Osteocyte (in vitro differentiated cells): ENCODE measurements around the gene IGSF22. TPM values are rescaled to one million over a fixed set of nuclear protein-coding genes. Genes with fewer than 3 reads are reported as not detected.

Experiments used
- DNase-seq: peaks from one replicate; pipeline ENCODE4 v3.0.0; 2021; ENCODE audit warnings: mixed read lengths; ENCODE audit not compliant: unreplicated experiment; ENCODE audit errors: extremely low spot score
- H3K27ac Mint-ChIP-seq: one replicate; pipeline ENCODE4 v1.8.0; 2021; ENCODE audit warnings: mild to moderate bottlenecking, mixed read lengths; ENCODE audit not compliant: unreplicated experiment
- H3K27me3 Mint-ChIP-seq: one replicate; pipeline ENCODE4 v1.8.0; 2021; ENCODE audit warnings: mixed read lengths; ENCODE audit not compliant: unreplicated experiment
- H3K36me3 Mint-ChIP-seq: one replicate; pipeline ENCODE4 v1.8.0; 2021; ENCODE audit warnings: mixed read lengths; ENCODE audit not compliant: unreplicated experiment
- H3K4me1 Mint-ChIP-seq: one replicate; pipeline ENCODE4 v1.8.0; 2021; ENCODE audit warnings: mixed read lengths; ENCODE audit not compliant: unreplicated experiment
- H3K4me3 Mint-ChIP-seq: one replicate; pipeline ENCODE4 v1.8.0; 2021; ENCODE audit warnings: mild to moderate bottlenecking, moderate library complexity, mixed read lengths; ENCODE audit not compliant: unreplicated experiment
- H3K9me3 Mint-ChIP-seq: one replicate; pipeline ENCODE4 v1.8.0; 2021; ENCODE audit warnings: mixed read lengths; ENCODE audit not compliant: unreplicated experiment
- CTCF ChIP-seq: fragments of 200-600 bp; sonication (generic); IDR thresholded peaks from 2 replicates; pipeline ENCODE4 v1.5.0; 2021; ENCODE audit warnings: antibody characterized with exemption, mild to moderate bottlenecking, moderate library complexity
- total RNA-seq: library from RNA; stranded (reverse); gene quantifications from 2 replicates; pipeline ENCODE4 v1.2.1, GENCODE V29; 2021

Gene IGSF22
- total RNA-seq, 1 donor from 2014 or later: not detected

- Mint-ChIP-seq H3K4me1 (peaks cover 5% of the 10 kb centered on the region), H3K27ac (no peak overlapping the region), H3K9me3 (no peaks in the 10 kb centered on the region), H3K27me3 (peaks cover 2% of the 10 kb centered on the region), H3K36me3 (no peaks in the 10 kb centered on the region), H3K4me3 (no peak overlapping the region)
- TF ChIP-seq CTCF: no peak
- no peak for DNase-seq
Observed at GRCh38 chr11:18748766-18749365, 22.9 kb upstream of the IGSF22 start.

GRCh38 chr11:18745251-18745650, 19.3 kb upstream of the IGSF22 start:
- H3K36me3 Mint-ChIP-seq: no peaks in the 10 kb centered on the region
- TF ChIP-seq CTCF: no peak
- no peaks in the 10 kb centered on the region for H3K27me3 Mint-ChIP-seq
- peaks cover 5% of the 10 kb centered on the region for H3K4me1 Mint-ChIP-seq
- H3K27ac Mint-ChIP-seq: no peak overlapping the region
- DNase-seq: no peak
- H3K9me3 Mint-ChIP-seq: no peaks in the 10 kb centered on the region
- no peak overlapping the region for H3K4me3 Mint-ChIP-seq

- H3K4me3 Mint-ChIP-seq: no peak overlapping the region
- no peaks in the 10 kb centered on the region for H3K4me1 Mint-ChIP-seq
- DNase-seq: no peak
- no peaks in the 10 kb centered on the region for H3K9me3 Mint-ChIP-seq
- H3K36me3 Mint-ChIP-seq: no peaks in the 10 kb centered on the region
- no peak overlapping the region for H3K27ac Mint-ChIP-seq
- no peaks in the 10 kb centered on the region for H3K27me3 Mint-ChIP-seq
- TF ChIP-seq CTCF: no peak
Observed at GRCh38 chr11:18743900-18744514, 18.0 kb upstream of the IGSF22 start.

- no peaks in the 10 kb centered on the region for H3K9me3 Mint-ChIP-seq
- H3K27ac Mint-ChIP-seq: no peak overlapping the region
- H3K36me3 Mint-ChIP-seq: no peaks in the 10 kb centered on the region
- no peak for TF ChIP-seq CTCF
- no peaks in the 10 kb centered on the region for H3K4me1 Mint-ChIP-seq
- DNase-seq: no peak
- no peak overlapping the region for H3K4me3 Mint-ChIP-seq
- H3K27me3 Mint-ChIP-seq: no peaks in the 10 kb centered on the region
Observed at GRCh38 chr11:18743365-18743764, 17.4 kb upstream of the IGSF22 start.

- no peaks in the 10 kb centered on the region for H3K4me1 Mint-ChIP-seq
- H3K4me3 Mint-ChIP-seq: no peak overlapping the region
- no peaks in the 10 kb centered on the region for H3K36me3 Mint-ChIP-seq
- no peak for DNase-seq
- no peaks in the 10 kb centered on the region for H3K27me3 Mint-ChIP-seq
- TF ChIP-seq CTCF: no peak
- no peaks in the 10 kb centered on the region for H3K9me3 Mint-ChIP-seq
- H3K27ac Mint-ChIP-seq: no peak overlapping the region
Observed at GRCh38 chr11:18741783-18742182, 15.8 kb upstream of the IGSF22 start.
